GM13977 (cell line): ENCODE data around the gene FGF19.

ENCODE experiments used
- DNase-seq: peaks from one replicate; pipeline ENCODE4 v3.0.0; 2012; ENCODE audit warnings: low spot score
- CTCF ChIP-seq: IDR thresholded peaks from 2 replicates; pipeline ENCODE4 v1.5.1; 2012; ENCODE audit warnings: mild to moderate bottlenecking, control low read depth; ENCODE audit not compliant: insufficient read depth; ENCODE audit errors: extremely low read depth, missing control alignments
- in situ Hi-C: fragments of 300-500 bp; cut with MboI; formaldehyde crosslinking; loops from one replicate; pipeline ENCODE4 v1.12.0; 2022; ENCODE audit warnings: low sequenced_read_pairs, low pct_unique_long_range_greater_than_20kb, mixed read lengths, inconsistent platforms; ENCODE audit not compliant: unreplicated experiment

The FGF19 gene

GRCh38 chr11:69650832-69651344, 52.9 kb downstream of the FGF19 start:
- no peak for TF ChIP-seq CTCF
- DNase-seq, result no peak
- in situ Hi-C loops, result loop anchor here (25.0 kb wide), 1 partner anchor 739 kb away; the partner anchor contains the start of genes IGHMBP2 and MRPL21

DNA sequence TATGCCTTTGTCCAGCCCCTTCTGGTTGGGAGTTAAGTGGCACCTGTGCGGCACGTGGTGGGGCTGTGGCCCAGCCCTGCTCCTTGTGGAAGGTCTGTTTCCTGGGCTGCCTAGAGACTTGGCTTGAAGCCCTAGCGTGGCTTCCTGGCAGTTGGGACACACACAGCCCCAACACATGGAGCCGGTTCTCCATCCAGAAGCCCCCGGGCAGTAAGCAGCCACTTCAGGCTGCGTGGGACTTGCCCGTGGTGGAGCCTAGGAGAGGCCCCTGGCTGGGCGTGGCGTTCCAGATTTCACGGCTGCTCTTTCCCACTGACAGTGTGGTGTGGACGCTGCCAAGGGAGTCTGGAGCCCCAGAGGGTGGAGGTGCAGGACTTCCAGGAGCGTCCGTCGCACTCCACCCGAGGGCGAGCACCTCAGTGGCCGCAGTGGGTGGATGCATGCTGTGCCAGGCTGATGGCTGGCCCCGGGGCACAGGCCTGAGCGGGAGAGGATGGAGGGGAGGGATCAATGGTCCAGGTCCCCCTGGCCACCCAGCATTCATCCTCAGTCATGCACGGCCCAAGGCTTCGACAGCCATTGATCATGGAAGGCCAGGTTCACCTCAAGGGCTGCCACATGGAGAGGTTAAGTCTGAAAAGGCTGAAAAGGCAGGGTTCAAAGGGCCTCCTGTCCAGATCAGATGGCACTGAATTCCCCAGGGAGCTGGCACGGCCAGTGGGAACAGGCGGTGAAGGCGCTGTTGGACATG, 53.6 kb downstream of the FGF19 start:
- DNase-seq, result no peak
- no peak for TF ChIP-seq CTCF
- in situ Hi-C loops, result loop anchor here (25.0 kb wide), 1 partner anchor 738 kb away; the partner anchor contains the start of genes IGHMBP2 and MRPL21

DNA sequence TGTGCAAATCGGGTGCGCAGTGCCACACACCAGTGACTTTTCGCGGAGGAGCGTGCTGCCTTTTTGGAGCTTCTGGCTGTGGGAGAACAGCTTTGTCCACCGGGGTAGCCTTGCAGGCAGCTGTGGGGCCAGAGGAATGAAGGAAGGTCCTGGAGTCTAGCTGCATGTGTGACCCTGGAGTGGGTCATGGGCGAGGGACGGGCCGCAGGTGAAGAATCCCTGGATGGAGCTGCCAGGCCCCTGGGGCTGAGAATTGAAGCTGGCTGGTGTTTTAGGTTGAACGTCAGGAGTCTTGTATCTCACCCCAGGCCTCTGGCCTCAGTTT, 54.3 kb downstream of the FGF19 start:
- no peak for TF ChIP-seq CTCF
- in situ Hi-C loops, result no loop called here
- no peak for DNase-seq

GRCh38 chr11:69648679-69649575, 54.9 kb downstream of the FGF19 start:
- no peak for DNase-seq
- in situ Hi-C loops, result no loop called here
- no peak for TF ChIP-seq CTCF
